Measurements from ENCODE around the gene CCL27.

CCL27 gene

DNA sequence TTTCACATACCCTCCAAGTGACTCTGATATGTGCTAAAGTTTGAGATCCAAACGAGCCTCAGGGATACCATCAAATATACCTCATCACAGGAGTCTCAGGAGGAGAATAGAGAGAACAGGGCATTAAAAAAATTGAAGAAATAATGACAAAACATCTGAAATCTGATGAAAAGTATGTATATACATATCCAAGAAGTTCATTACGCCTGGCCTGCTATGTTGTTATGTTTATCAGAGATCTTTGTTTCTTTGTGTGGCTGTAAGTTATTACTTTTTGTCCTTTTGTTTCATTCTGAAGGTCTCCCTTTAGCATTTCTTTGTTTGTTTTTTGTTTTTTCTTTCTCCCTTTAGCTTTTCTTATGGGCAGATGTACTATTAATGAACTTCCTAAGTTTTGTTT lies 31.1 kb upstream of the CCL27 start:
- TF ChIP-seq PAX5 (IDR thresholded peaks at IDR 0.05; ENCODE audit: insufficient read depth, low read length, severe bottlenecking) (no peak), POLR2AphosphoS5 (IDR thresholded peaks at IDR 0.05; ENCODE audit: low read depth, low read length) (no peak), POLR2A (IDR thresholded peaks at IDR 0.05; ENCODE audit: low read depth, low read length) (no peak), POU2F2 (IDR thresholded peaks at IDR 0.05; ENCODE audit: low read depth, low read length) (no peak)
- no peak for FAIRE-seq

DNA sequence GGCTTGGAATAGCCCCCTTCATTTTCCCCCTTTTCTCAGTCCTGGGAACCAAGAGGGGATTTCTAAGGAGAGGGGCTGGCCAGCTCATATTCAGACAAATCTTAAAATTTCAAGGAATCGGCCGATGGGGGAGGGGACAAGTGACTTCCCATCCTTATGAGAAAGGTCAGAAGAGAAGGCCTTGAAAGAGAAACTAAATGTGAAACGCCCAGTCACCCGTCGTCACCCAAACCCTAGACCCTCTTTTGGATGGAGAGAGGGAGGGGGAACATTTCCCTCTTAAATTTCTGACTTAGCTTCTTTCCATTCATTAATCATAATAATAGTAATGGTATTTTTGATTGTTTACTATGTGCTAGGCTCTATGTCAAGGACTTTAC lies 29.5 kb upstream of the CCL27 start:
- no peak for DNase-seq (ENCODE audit: insufficient read length, low spot score)
- no peak for FAIRE-seq
- TF ChIP-seq POLR2AphosphoS5 (IDR thresholded peaks at IDR 0.05; ENCODE audit: low read depth, low read length) = no peak
- TF ChIP-seq SPI1 (IDR thresholded peaks at IDR 0.05; ENCODE audit: low read depth, low read length) = no peak
- TF ChIP-seq TAF1 (IDR thresholded peaks at IDR 0.05; ENCODE audit: low read depth, low read length) = no peak
- TF ChIP-seq POLR2A (IDR thresholded peaks at IDR 0.05; ENCODE audit: low read depth, low read length) = no peak

More for the DNA sequence above, 31.1 kb upstream of the CCL27 start:
- DNase-seq (ENCODE audit: insufficient read length, low spot score) = no peak

DNA sequence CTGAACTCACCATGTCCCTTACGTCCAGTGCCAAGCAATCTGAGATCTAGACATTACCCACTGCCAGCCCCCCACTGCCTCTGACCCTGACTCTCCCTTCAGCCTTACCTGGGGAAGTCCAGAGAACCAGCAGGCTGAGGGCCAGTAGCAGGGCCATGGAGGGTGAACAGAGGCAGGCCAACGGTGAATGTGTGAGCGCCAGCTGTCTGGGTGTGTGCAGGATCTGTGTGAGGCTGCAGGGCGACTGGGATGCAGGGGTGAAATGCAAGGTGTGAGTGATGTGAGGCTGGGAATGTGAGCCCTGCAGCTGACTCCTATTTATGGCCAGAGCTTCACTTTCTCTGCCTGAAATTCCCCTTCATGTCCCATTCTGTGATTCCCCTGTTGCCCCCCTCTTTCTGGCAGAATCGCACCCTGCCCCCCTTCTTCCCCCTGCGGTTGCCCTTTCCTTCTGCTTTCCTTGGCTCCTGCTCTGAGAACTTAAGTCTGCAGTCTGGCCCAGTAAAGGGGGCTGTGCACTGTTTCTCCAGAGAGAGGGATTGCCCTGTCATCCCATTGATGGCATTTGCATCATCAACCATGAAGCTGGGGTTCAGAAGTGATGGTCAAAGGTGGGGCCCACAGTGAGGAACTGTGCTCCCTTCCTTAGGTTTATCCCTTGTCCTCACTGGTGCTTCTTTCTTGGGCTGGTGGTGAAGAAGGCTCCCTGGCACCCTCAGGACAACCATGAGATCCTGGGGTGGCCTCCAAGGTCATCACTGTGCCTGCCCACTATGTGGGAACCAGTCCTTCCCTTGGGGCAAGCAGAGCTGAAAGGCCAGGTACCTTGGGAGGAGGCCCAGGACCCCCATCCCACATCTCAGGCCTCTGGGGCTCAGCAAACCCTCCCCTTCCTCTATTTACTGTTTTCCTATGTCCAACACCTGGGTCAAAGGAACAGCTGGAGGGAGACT lies 28.8 kb upstream of the CCL27 start, which contains the start of gene CCL19:
TSS of gene CCL19 (minus strand) at position 294 of the 953 bp plus-strand sequence. CDS start at position 157, 137 bp downstream.
- TF ChIP-seq POLR2A (IDR thresholded peaks at IDR 0.05; ENCODE audit: low read depth, low read length) = no peak
- TF ChIP-seq SPI1 (IDR thresholded peaks at IDR 0.05; ENCODE audit: low read depth, low read length) = no peak
- no peak for TF ChIP-seq POU2F2 (IDR thresholded peaks at IDR 0.05; ENCODE audit: low read depth, low read length)
- TF ChIP-seq POLR2AphosphoS5 (IDR thresholded peaks at IDR 0.05; ENCODE audit: low read depth, low read length) = no peak
- TF ChIP-seq TAF1 (IDR thresholded peaks at IDR 0.05; ENCODE audit: low read depth, low read length) = no peak
- no peak for TF ChIP-seq PAX5 (IDR thresholded peaks at IDR 0.05; ENCODE audit: insufficient read depth, low read length, severe bottlenecking)
- DNase-seq (ENCODE audit: insufficient read length, low spot score) = no peak
- FAIRE-seq = no peak

DNA sequence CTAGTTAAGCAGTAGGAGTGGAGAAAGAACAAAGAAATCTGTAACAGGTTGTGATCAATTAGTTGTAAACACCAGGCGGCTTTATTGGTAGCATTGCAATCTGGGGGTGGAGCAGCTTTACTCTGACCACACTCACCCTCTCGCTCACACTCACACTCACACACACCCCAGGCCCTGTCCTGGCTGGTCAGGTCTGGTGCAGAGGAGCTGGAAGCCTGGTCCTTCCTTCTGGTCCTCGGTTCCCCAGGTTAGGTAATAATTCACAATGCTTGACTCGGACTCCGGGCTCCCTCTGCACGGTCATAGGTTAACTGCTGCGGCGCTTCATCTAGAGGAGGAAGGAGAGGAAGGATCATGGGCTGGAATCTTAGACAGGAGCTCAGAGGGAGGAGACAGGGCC lies 27.1 kb upstream of the CCL27 start:
- FAIRE-seq (no peak), DNase-seq (ENCODE audit: insufficient read length, low spot score) (no peak)
- TF ChIP-seq POLR2AphosphoS5 (IDR thresholded peaks at IDR 0.05; ENCODE audit: low read depth, low read length) = no peak
- TF ChIP-seq POU2F2 (IDR thresholded peaks at IDR 0.05; ENCODE audit: low read depth, low read length) = no peak
- no peak for TF ChIP-seq TAF1 (IDR thresholded peaks at IDR 0.05; ENCODE audit: low read depth, low read length)
- TF ChIP-seq POLR2A (IDR thresholded peaks at IDR 0.05; ENCODE audit: low read depth, low read length) = no peak
- no peak for TF ChIP-seq PAX5 (IDR thresholded peaks at IDR 0.05; ENCODE audit: insufficient read depth, low read length, severe bottlenecking)
- TF ChIP-seq SPI1 (IDR thresholded peaks at IDR 0.05; ENCODE audit: low read depth, low read length) = no peak

DNA sequence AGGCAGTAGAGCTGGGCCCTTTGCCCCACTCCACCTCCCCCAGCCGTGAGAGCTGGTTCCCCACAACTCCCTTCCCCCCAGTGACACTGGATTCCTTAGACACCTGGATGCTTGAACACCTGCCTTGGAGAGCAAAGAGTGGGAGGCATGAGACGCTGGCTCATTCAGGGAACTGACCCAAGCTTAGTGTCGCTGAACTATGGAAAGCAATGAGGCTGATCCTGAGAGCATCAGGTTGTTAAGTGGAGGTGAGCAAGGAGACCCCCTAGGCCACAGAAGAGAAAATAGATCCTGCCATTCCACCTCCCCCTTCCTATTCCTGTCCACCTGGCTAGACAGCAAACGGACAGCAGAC lies 26.6 kb upstream of the CCL27 start:
- no peak for FAIRE-seq
- TF ChIP-seq POLR2A (IDR thresholded peaks at IDR 0.05; ENCODE audit: low read depth, low read length) (no peak), TAF1 (IDR thresholded peaks at IDR 0.05; ENCODE audit: low read depth, low read length) (no peak), POLR2AphosphoS5 (IDR thresholded peaks at IDR 0.05; ENCODE audit: low read depth, low read length) (no peak), SPI1 (IDR thresholded peaks at IDR 0.05; ENCODE audit: low read depth, low read length) (no peak), PAX5 (IDR thresholded peaks at IDR 0.05; ENCODE audit: insufficient read depth, low read length, severe bottlenecking) (no peak), POU2F2 (IDR thresholded peaks at IDR 0.05; ENCODE audit: low read depth, low read length) (no peak)
- DNase-seq (ENCODE audit: insufficient read length, low spot score) = no peak

DNA sequence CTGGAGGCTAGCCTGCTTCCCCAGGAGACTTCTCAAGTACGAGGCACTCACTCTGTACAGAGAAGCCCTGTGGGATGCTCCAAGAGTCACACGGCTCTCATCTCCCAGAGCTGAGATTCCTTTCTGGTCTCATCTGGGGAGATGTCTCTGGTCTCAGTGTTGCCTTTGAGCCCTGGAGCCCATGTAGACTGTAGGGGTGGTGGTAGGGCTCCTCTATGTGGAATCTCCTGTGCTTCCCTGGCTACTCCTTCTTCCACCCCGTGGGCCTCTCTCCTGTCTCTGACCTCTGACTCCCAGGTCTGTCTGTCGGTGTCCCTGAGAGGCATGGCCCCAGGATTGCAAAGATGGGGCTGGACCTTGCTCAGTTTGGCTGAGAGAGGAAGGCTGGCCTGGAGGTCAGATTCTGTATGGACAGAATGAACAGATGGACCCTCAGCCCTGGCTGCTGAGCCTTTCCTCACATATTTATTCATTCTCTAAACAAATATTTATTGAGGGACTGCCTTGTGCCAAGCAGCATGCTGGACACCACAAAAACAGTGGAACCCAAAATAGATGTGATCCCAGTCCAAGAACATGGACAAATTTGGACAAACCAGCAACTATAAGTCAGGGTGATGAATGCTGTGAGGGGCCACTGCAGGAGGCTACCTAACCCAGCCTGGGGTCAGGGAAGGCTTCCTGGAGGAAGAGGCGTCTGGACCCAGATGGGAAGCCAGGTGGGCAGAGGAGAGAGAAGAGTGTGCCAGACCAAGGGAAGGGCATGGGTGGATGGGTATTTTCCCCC lies 26.1 kb upstream of the CCL27 start:
- DNase-seq (ENCODE audit: insufficient read length, low spot score) (no peak), FAIRE-seq (no peak)
- TF ChIP-seq TAF1 (IDR thresholded peaks at IDR 0.05; ENCODE audit: low read depth, low read length) = no peak
- TF ChIP-seq POU2F2 (IDR thresholded peaks at IDR 0.05; ENCODE audit: low read depth, low read length) = no peak
- TF ChIP-seq SPI1 (IDR thresholded peaks at IDR 0.05; ENCODE audit: low read depth, low read length) = no peak
- TF ChIP-seq PAX5 (IDR thresholded peaks at IDR 0.05; ENCODE audit: insufficient read depth, low read length, severe bottlenecking) = no peak
- TF ChIP-seq POLR2AphosphoS5 (IDR thresholded peaks at IDR 0.05; ENCODE audit: low read depth, low read length) = no peak
- TF ChIP-seq POLR2A (IDR thresholded peaks at IDR 0.05; ENCODE audit: low read depth, low read length) = no peak

DNA sequence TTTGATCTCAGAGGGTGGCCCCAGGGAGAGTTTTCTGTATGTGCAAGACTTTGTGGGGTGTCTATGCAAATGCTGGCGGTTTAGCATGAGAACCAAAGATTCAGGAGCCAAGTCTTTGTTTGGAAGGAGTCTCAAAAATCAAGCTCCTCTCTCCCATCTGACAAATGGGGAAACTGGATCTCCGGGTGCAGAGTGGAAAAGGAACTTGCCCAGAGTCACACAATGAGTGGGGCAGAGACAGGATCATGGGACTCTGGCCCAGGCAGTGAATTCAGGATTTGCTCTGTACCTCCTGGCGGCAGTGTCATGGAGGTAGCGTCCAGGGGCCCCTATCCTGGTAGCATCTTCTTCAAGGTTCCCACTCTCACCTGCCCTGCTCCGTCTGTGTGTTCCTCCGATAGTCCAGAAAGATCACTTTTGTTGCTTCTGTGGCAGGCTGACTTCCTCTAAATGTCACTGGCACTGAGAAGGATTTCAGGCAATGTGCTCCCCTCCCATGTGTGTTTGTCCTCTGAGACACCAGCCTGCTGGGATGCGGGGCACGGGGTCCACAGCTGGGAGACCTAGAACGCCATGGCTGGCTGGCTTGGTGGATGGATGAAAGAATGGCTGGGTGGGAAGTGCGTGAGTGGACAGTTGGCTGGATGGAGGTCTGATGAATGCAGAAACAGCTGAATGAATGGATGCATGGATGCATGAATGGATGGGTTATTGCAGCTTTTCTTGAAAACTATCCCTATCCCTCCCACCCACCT lies 25.0 kb upstream of the CCL27 start:
- DNase-seq (ENCODE audit: insufficient read length, low spot score) (no peak), FAIRE-seq (no peak)
- TF ChIP-seq TAF1 (IDR thresholded peaks at IDR 0.05; ENCODE audit: low read depth, low read length) = no peak
- TF ChIP-seq SPI1 (IDR thresholded peaks at IDR 0.05; ENCODE audit: low read depth, low read length) = no peak
- no peak for TF ChIP-seq POLR2A (IDR thresholded peaks at IDR 0.05; ENCODE audit: low read depth, low read length)
- no peak for TF ChIP-seq POU2F2 (IDR thresholded peaks at IDR 0.05; ENCODE audit: low read depth, low read length)
- TF ChIP-seq PAX5 (IDR thresholded peaks at IDR 0.05; ENCODE audit: insufficient read depth, low read length, severe bottlenecking) = no peak
- TF ChIP-seq POLR2AphosphoS5 (IDR thresholded peaks at IDR 0.05; ENCODE audit: low read depth, low read length) = no peak

DNA sequence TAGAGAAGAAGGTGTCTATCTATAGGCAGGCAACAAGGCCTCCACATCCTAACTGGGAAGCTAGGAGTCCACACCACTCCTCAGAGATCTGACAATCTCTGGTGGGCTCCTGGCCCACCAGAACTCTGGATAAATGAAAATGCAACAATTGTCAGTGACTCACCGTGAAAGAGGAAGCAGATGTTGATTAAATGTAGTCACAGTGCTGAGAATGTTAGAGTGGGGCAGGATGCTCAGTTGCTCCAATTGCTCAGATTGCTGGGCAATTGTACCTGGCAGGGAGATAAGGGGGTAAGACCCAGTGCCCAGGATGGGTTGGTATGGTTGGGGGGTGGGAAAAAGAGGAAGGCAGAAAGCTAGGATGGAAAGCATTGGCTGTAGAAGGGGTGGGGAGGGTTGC lies 24.3 kb upstream of the CCL27 start:
- TF ChIP-seq POLR2A (IDR thresholded peaks at IDR 0.05; ENCODE audit: low read depth, low read length) (no peak), PAX5 (IDR thresholded peaks at IDR 0.05; ENCODE audit: insufficient read depth, low read length, severe bottlenecking) (no peak), POU2F2 (IDR thresholded peaks at IDR 0.05; ENCODE audit: low read depth, low read length) (no peak), POLR2AphosphoS5 (IDR thresholded peaks at IDR 0.05; ENCODE audit: low read depth, low read length) (no peak), TAF1 (IDR thresholded peaks at IDR 0.05; ENCODE audit: low read depth, low read length) (no peak), SPI1 (IDR thresholded peaks at IDR 0.05; ENCODE audit: low read depth, low read length) (no peak)
- DNase-seq (ENCODE audit: insufficient read length, low spot score) (no peak), FAIRE-seq (no peak)

Measured in GM12891 (cell line).